SHP77 treated with DMSO at 0.1 percent for 48 hours (cell line): ENCODE results near the gene CPTP.
A peak's percentile ranks its signal among the peaks of the same experiment; 100 is the strongest.
"Not testable (repeated sequence)": the region's sequence is repeated elsewhere in the genome, so short reads cannot be mapped to it uniquely, and the experiment has no call there.

ENCODE experiments used
- DNase-seq: peaks from one replicate; lab custom pipeline; 2025; lab: John Stamatoyannopoulos, UW

The CPTP gene

GRCh38 chr1:1366699-1367066, 42.1 kb downstream of the CPTP start:
- DNase-seq, result no peak

DNA sequence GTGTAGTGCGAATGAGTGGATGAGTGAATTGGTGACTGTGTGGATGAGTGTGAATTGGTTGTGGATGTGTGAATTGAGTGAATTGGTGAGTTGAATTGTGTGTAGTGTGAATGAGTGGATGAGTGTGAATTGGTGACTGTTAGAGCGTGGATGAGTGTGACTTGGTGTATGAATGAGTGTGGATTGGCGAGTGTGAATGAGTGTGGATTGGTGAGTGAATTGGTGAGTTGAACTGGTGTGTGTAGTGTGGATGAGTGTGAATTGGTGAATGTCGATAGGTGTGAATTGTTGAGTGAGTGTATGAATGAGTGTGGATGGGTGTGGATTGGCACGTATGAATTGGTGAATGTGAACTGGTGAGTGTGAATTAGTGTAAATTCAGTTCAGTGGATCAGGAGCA, 42.7 kb downstream of the CPTP start:
- no peak for DNase-seq

DNA sequence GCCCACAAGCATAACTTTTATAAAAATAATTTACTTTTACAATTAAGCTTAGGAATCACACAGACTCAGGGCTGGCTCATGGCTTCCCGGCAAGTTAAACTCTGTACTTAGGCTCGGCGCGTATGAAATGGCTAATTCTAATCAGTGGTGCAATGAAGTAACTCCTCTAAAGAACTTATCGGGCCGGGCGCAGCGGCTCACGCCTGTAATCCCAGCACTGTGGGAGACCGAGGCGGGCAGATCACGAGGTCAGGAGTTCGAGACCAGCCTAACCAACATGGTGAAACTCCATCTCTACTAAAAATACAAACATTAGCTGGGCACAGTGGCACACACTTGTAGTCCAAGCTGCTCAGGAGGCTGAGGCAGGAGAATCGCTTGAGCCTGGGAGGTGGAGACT, 45.5 kb downstream of the CPTP start:
- not testable (repeated sequence) for DNase-seq

- DNase-seq, result no peak
These were observed 46.2 kb downstream of the CPTP start for GRCh38 chr1:1370771-1371300.

GRCh38 chr1:1371364-1371745, 46.8 kb downstream of the CPTP start:
- no peak for DNase-seq

- peak; percentile 22 for DNase-seq
These were observed 47.4 kb downstream of the CPTP start for GRCh38 chr1:1371746-1372711.

DNA sequence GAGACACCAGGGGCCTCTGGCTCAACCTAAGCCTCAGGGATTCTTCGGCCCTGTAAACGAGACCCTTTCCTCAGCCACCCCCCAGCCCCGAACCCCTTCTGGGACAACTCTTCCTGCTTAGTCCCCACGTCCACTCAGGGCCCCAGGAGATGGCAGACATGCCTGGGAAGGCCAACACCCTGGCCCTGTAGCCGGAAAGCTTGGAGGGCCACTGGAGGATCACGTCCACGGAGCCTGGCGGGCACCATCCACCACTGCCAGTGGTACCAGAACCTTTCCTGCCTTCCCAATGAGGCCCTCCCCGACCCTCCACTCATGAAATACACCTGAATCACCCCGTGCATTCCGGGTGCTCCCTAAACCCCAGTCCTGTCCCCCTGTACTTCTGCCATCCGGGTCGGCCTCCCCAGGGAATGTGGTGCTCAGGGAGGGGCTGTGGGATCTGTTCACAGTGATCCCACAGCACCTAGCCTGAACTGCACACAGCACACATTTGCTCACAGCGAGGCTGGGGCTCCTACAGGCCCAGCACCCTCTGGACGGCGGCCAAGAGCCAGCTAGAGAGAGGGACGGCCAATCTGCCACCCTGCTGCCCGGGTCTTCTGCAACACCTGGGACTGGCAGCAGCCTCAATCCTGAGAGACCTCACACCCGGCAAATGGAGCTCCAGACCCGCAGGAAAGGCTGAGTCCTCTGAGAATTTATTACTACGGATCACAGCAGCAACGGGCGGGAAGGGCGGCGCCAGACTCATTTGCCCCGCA, 48.6 kb downstream of the CPTP start:
- no peak for DNase-seq

GRCh38 chr1:1373815-1374588, 49.4 kb downstream of the CPTP start:
- no peak for DNase-seq

- DNase-seq, result no peak
These were observed 50.0 kb downstream of the CPTP start for GRCh38 chr1:1374589-1374928.

DNA sequence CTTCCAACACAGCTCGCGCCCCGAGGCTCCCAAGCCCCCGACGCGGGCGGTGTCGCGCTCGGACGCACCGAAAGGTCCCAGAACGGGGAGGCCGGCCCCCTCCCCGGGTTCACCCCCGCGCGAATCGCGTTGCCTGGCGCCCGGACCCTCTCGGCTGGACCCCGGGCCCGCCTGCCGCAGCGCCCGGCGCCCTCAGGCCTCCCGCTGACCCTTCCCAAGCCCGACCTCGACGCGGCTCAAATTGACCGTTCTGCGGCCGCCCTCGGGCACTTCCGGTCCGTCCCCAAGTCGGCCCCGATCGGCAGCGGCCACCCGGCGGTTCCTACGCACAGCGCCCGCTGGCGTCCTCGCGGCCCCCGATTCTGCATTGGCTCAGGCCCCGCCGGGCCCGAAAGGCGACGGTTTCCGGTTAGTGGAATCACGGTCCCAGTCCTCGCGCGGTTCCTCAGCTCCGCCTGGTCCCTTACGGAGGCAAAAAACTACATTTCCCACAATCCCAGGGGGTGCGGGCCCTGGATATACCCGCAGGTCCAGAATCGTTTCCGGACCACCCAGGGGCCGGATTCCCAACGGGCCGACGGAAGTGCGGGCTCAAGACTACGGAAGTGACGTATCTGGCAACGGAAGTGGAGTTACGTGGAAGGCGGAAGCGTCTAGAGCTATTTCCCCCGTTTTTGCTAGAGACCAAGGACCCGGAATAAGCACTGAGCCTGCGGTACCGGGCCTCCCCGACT, 50.5 kb downstream of the CPTP start, which contains the start of gene AURKAIP1:
AURKAIP1 (minus strand) TSS at position 279 of the 734 bp plus-strand sequence. CDS start 451 bp downstream, outside the sequence.
- DNase-seq, result peak; percentile 96

DNA sequence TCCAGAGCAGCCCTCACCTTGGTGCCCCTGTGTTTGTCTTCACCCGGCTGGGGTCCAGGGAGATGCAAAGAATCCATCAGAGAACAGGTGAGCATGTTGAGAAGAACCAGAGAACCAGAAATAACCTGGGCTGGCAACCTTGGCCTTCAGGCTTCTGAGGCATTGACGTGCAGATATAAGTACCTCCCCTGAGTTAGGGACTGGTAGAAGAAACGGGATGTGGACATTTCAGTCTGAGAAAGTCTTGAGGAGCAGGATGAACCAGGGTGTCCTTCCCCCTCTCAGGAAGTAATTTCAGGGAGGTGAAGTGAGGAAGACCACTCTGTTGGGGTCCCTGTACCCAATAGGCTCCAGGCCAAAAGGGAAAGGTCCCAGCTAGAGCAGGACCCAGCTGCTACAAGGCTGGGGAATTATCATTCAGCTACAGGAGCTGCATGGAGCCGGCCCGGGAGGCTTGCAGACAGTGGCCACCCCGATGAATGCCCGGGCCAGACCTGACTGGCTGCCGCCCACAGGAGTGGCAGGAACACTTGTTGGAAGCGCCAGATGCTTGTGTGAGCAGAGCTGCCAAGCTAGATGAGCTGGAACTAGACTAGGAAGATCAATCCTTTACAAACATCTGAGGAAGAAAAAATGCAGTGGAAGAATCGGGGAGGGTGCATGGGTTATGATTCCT, 52.1 kb downstream of the CPTP start:
- no peak for DNase-seq

- DNase-seq, result no peak
These were observed 53.1 kb downstream of the CPTP start for GRCh38 chr1:1377540-1378205.
